Kidney epithelial cell (primary cell): ENCODE measurements around the gene SORCS2. TPM values are rescaled to one million over a fixed set of nuclear protein-coding genes. Genes with fewer than 3 reads are reported as not detected.

Source experiments
- DNase-seq: peaks from one replicate; pipeline ENCODE4 v3.0.0-alpha.2; 2010; ENCODE audit warnings: low read depth
- H3K27me3 ChIP-seq: 2 replicates; pipeline ENCODE4 v1.6.0; 2011; ENCODE audit warnings: low read length; ENCODE audit not compliant: control insufficient read depth, insufficient read depth
- H3K36me3 ChIP-seq: 2 replicates; pipeline ENCODE4 v1.5.1; 2011; ENCODE audit warnings: low read length; ENCODE audit not compliant: control insufficient read depth, insufficient read depth
- H3K4me3 ChIP-seq: 2 replicates; pipeline ENCODE4 v1.5.1; 2011; ENCODE audit warnings: low read depth, mild to moderate bottlenecking, control low read depth, low read length
- CTCF ChIP-seq: IDR thresholded peaks from 2 replicates; pipeline ENCODE4 v1.5.1; 2011; ENCODE audit warnings: mild to moderate bottlenecking, moderate library complexity, low read length, control low read depth, inconsistent platforms; ENCODE audit not compliant: insufficient read depth, poor library complexity, severe bottlenecking
- total RNA-seq: library from RNA; depleted of rRNA; stranded (reverse); fragments of >200 nt; gene quantifications from 2 replicates; pipeline ENCODE4 v1.2.3, GENCODE V29; 2015

Gene SORCS2
- total RNA-seq, 1 donor from 2014 or later, result 1.4 TPM

DNA sequence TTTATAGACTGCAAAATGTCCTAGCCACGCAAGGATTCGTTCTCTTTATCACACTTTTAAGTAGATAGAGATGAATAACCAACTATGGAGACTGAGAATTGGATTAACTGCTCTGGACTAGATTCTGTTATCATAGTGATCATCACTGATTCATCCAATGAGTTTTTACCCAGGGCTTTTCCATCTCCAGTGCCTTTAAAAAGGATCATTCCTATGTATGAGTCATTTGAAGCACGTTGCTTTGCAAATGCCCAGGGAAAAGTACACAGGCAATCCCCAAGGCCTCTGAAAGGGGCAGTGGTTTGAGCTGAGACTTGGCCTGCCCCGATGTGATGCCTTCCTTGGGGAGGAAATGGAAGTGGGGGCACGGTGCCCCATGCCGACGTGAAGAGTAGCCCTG is 365.1 kb downstream of the SORCS2 start:
- H3K27me3 ChIP-seq, result no peaks in the 10 kb centered on the region
- DNase-seq, result no peak

DNA sequence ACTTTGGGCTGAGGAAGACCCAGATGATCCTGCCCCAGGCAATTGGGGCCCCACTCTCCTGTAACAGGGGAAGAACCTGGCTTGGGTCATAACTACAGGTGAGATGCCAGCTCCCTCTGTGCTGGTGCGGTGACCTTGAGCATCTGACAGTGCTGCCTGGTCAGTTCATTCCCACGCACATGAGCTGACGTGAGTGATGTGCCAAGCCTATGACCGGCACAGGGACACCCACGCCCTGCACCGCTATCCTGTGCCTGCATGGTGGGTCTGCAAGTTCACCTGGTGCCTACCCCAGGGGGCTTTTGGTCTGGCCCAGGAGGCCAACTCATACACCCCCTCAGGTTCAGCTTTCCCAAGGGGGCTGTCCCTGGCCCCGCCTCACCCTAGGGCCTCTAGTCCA is 366.1 kb downstream of the SORCS2 start:
- no peaks in the 10 kb centered on the region for H3K27me3 ChIP-seq
- no peaks in the 10 kb centered on the region for H3K36me3 ChIP-seq
- no peak for DNase-seq
- TF ChIP-seq CTCF, result no peak
- no peak overlapping the region for H3K4me3 ChIP-seq

More for the DNA sequence above, 365.1 kb downstream of the SORCS2 start:
- Histone ChIP-seq H3K36me3 (no peaks in the 10 kb centered on the region), H3K4me3 (no peak overlapping the region)
- TF ChIP-seq CTCF, result no peak

DNA sequence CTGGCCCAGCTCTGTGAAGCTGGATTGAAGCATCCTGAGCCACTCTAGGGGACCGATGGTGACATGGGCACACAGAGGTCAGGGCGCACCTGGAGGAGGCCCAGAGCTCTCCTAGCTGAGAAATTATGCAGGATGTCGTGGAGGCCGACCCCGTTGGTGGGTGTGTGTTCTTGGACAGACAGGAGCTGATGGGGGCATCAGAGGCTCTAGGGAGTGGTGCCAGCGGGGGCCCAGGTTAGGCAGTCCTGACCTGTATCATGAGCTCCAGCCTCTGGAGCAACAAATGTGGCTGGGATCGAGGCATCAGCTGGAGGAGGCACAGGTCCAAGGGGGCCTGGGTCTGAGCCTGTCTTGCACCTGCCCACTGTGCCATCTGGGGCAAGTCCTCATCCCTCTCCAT is 367.0 kb downstream of the SORCS2 start:
- Histone ChIP-seq H3K36me3 (no peaks in the 10 kb centered on the region), H3K27me3 (no peaks in the 10 kb centered on the region), H3K4me3 (no peak overlapping the region)
- TF ChIP-seq CTCF, result no peak
- no peak for DNase-seq

GRCh38 chr4:7559741-7560395 is 367.5 kb downstream of the SORCS2 start:
- H3K36me3 ChIP-seq, result no peaks in the 10 kb centered on the region
- no peaks in the 10 kb centered on the region for H3K27me3 ChIP-seq
- no peak for TF ChIP-seq CTCF
- H3K4me3 ChIP-seq, result no peak overlapping the region
- DNase-seq, result no peak

DNA sequence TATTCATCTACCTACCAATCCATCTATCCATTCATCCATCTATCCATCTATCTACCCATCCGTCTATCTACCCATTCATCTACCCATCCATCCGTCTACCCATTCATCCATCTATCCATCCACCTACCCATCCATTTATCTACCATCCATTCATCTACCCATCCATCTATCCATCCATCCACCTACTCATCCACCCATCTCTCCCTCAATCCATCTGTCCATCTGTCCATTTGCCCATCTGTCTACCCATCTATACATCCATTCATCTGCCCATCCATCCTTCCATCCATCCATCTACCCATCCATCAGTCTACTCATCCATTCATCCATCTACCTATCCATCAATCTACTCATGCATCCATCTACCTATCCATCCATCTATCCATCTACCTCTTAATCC is 369.2 kb downstream of the SORCS2 start:
- Histone ChIP-seq H3K4me3 (no peak overlapping the region), H3K27me3 (no peaks in the 10 kb centered on the region), H3K36me3 (no peaks in the 10 kb centered on the region)
- no peak for DNase-seq
- TF ChIP-seq CTCF, result no peak

DNA sequence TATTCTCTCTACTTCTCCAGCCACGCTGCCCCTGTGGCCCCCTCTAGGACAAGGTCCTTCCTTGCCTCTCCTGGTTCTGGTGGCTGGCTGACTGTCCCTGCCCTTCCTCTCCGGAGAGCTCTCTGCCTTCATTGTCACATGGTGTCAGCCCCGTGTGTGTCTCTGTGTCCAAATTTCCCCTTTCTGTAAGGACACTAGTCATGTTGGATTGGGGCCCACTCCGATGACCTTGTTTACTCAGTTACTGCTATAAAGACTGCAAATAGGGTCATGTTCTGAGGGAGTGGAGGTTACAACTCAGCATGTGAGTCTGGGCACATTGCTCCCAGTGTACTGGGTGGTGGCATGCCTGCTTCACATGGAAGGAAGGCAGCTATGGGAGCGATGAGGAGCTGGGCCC is 371.9 kb downstream of the SORCS2 start:
- TF ChIP-seq CTCF, result no peak
- Histone ChIP-seq H3K27me3 (no peaks in the 10 kb centered on the region), H3K4me3 (no peak overlapping the region), H3K36me3 (no peaks in the 10 kb centered on the region)
- no peak for DNase-seq
